Glutamatergic neuron (in vitro differentiated cells): ENCODE measurements around the gene SUN3. TPM values are rescaled to one million over a fixed set of nuclear protein-coding genes. Genes with fewer than 3 reads are reported as not detected.

ENCODE experiments used
- DNase-seq: peaks from one replicate; pipeline ENCODE4 v3.0.0; 2022
- H3K27ac Mint-ChIP-seq: one replicate; pipeline ENCODE4 v1.8.0; 2020; ENCODE audit warnings: mild to moderate bottlenecking, mixed read lengths, inconsistent platforms; ENCODE audit not compliant: unreplicated experiment
- H3K27me3 Mint-ChIP-seq: one replicate; pipeline ENCODE4 v1.8.0; 2020; ENCODE audit warnings: mild to moderate bottlenecking, moderate library complexity, mixed read lengths, inconsistent platforms; ENCODE audit not compliant: unreplicated experiment
- H3K36me3 Mint-ChIP-seq: one replicate; pipeline ENCODE4 v1.8.0; 2020; ENCODE audit warnings: mild to moderate bottlenecking, mixed read lengths, inconsistent platforms; ENCODE audit not compliant: unreplicated experiment
- H3K4me1 Mint-ChIP-seq: one replicate; pipeline ENCODE4 v1.8.0; 2020; ENCODE audit warnings: mild to moderate bottlenecking, low read depth, mixed read lengths, inconsistent platforms; ENCODE audit not compliant: unreplicated experiment
- H3K4me3 Mint-ChIP-seq: one replicate; pipeline ENCODE4 v1.8.0; 2020; ENCODE audit warnings: mild to moderate bottlenecking, mixed read lengths, inconsistent platforms; ENCODE audit not compliant: unreplicated experiment
- H3K9me3 Mint-ChIP-seq: one replicate; pipeline ENCODE4 v1.8.0; 2020; ENCODE audit warnings: mild to moderate bottlenecking, moderate library complexity, mixed read lengths, inconsistent platforms; ENCODE audit not compliant: unreplicated experiment
- total RNA-seq: library from RNA; stranded (reverse); fragmentation: NEBNext Ultra II Directional; extraction: Animal tissue kit (Norgen Biotek cat#: 25700); gene quantifications from one replicate; pipeline ENCODE4 v1.2.1, GENCODE V29; 2021; ENCODE audit not compliant: unreplicated experiment
- TF ChIP-seq, protein P1 (sequence below): fragments of 200-600 bp; sonication (generic); IDR thresholded peaks from one replicate; pipeline ENCODE4 v1.5.0; 2021; ENCODE audit not compliant: partially characterized antibody, unreplicated experiment

The SUN3 gene
- total RNA-seq, 1 donor from 2014 or later: not detected

DNA sequence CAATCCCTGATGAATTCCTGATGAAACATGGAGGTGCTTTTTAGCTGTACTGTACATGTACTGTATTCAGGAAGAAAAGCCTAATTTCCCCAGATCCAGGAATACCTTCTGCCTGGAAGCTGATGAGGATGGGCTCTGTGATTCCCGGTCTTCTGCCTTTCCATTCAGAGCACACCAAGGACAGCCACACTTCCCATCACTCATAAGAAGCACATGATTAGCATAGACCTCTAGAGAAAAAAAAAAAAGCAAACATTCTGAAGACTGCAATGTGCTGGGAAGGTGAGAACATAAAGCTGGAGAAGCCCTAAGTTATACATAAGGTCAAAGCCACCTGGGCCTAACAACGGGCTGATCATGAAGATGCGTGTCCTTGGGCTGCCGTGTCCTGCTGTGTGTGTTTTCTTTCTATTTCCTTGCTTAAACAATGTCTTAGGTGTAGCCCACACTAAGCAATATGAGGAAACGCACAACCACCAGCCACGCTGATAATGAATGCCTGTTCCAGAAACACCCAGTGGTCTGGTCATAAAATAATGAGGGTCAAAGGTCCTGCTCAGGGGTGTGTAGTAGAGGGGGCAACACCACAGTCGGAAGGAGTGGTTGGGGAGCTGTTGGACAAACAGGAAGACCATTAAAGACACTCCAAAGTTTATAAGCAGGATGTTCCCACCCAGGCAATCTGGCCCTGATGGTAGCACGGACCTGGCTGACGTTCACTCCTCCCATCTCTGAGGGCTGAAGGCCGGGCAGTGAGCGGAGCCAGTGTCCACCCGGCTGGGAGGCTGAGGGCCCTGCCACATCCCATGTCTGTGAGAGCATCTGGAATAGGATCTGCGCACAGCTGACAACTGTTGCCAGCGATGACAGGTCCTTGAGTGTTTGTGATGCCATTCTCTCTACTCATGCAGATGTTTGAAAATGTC is 88.6 kb downstream of the SUN3 start:
- no peaks in the 10 kb centered on the region for H3K36me3 Mint-ChIP-seq
- no peak for DNase-seq
- H3K27ac Mint-ChIP-seq: no peak overlapping the region
- TF ChIP-seq, protein P1, sequence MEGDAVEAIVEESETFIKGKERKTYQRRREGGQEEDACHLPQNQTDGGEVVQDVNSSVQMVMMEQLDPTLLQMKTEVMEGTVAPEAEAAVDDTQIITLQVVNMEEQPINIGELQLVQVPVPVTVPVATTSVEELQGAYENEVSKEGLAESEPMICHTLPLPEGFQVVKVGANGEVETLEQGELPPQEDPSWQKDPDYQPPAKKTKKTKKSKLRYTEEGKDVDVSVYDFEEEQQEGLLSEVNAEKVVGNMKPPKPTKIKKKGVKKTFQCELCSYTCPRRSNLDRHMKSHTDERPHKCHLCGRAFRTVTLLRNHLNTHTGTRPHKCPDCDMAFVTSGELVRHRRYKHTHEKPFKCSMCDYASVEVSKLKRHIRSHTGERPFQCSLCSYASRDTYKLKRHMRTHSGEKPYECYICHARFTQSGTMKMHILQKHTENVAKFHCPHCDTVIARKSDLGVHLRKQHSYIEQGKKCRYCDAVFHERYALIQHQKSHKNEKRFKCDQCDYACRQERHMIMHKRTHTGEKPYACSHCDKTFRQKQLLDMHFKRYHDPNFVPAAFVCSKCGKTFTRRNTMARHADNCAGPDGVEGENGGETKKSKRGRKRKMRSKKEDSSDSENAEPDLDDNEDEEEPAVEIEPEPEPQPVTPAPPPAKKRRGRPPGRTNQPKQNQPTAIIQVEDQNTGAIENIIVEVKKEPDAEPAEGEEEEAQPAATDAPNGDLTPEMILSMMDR: no peak
- peaks cover 1% of the 10 kb centered on the region for H3K4me1 Mint-ChIP-seq
- no peak overlapping the region for H3K4me3 Mint-ChIP-seq
- H3K27me3 Mint-ChIP-seq: peaks cover 2% of the 10 kb centered on the region
- H3K9me3 Mint-ChIP-seq: peaks cover 2% of the 10 kb centered on the region

- Mint-ChIP-seq H3K27me3 (peaks cover 2% of the 10 kb centered on the region), H3K27ac (no peak overlapping the region), H3K9me3 (peaks cover 2% of the 10 kb centered on the region), H3K4me3 (no peak overlapping the region), H3K4me1 (no peaks in the 10 kb centered on the region), H3K36me3 (no peaks in the 10 kb centered on the region)
- DNase-seq: no peak
- TF ChIP-seq, protein P1: no peak
These were observed 89.4 kb downstream of the SUN3 start for GRCh38 chr7:47939425-47940036.

DNA sequence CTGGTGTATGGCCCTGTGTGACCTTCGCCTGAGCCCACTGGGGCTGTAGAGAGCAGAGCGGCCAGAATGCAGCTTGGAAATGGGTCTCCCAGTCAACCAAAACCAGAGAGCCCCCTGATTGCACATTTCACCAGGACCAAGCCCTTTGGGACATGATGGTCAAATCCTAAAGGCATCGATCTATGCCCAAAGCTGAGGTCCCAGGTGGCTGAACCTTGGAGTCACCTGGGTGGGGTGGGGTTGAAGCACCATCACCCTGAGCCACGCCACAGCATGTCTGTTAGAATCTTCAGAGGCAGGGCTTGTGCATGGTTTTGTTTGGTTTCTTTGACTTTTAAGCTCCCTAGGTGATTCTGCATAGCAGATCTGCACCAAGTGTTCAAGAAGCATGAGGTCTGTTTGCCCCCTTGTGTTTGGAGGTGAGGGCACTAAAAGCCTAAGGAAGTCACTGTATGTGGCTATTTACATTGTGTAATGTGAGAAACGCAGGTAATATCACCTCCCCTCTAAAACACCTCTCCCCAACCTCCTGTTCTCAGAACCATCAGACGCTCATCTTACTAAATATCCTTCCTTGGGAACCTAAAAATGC is 90.2 kb downstream of the SUN3 start:
- Mint-ChIP-seq H3K27ac (no peak overlapping the region), H3K36me3 (no peaks in the 10 kb centered on the region), H3K4me1 (no peaks in the 10 kb centered on the region), H3K27me3 (peaks cover 2% of the 10 kb centered on the region), H3K9me3 (peaks cover 2% of the 10 kb centered on the region), H3K4me3 (no peak overlapping the region)
- TF ChIP-seq, protein P1: no peak
- DNase-seq: no peak

GRCh38 chr7:47937711-47938573 is 91.0 kb downstream of the SUN3 start:
- Mint-ChIP-seq H3K27ac (no peak overlapping the region), H3K4me1 (no peaks in the 10 kb centered on the region), H3K27me3 (peaks cover 2% of the 10 kb centered on the region), H3K9me3 (no peaks in the 10 kb centered on the region), H3K36me3 (no peaks in the 10 kb centered on the region), H3K4me3 (no peak overlapping the region)
- TF ChIP-seq, protein P1: no peak
- no peak for DNase-seq

Other genes starting within 250 kb of the SUN3 start
- 0.17 TPM for gene PKD1L1, start 80.6 kb downstream of the SUN3 start, total RNA-seq
- 40.6 TPM for gene HUS1, start 49.5 kb downstream of the SUN3 start, total RNA-seq
- not detected for gene C7orf57, start 6.4 kb upstream of the SUN3 start, total RNA-seq
- gene UPP1, start 60.2 kb upstream of the SUN3 start, total RNA-seq: 29.8 TPM
- 0.61 TPM for gene ABCA13, start 142.4 kb upstream of the SUN3 start, total RNA-seq